Measurements from ENCODE around the gene ILKAP.

Gene ILKAP

DNA sequence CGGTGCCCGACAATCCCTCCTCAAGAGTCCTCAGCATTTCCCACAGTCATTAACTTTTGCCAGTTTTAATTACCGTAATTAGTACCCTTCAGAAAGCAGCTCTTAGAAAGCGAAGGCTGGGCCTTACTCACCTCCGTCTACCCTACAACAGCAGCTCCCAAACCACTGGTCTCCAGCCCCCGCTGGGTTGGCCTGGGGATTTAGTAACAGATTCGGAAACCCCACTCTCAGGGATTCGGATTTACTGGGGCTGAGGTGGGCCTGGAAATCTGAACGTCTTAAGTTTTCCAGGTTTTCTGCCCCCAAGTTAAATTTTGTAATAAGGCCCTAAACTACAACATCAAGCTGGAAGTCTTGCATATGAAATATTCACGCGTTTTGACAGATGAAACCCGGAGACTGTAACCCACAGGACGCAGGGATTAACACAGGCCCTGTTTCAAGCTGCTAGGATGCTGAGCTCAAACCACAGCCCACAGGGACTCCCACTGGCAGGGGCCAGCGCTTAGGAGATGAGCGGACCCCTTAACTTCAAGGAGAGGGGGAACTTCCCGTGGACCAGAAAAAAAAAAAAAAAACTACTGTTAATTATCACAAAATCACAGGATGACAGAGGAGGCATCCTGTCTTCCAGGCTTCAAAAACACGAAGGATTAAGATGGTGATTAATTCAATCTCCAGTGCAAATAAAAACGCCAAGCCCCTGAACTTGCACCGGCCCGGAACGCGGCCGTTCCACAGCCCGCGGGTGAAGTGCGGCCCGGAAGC is 985 bp downstream of the ILKAP start:
- TF ChIP-seq POLR2AphosphoS5 (IDR thresholded peaks at IDR 0.05; ENCODE audit: low read depth, low read length) (no peak), TAF1 (IDR thresholded peaks at IDR 0.05; ENCODE audit: borderline replicate concordance, insufficient read depth, low read length) (no peak; the same call in 1 of the 2 replicates), SIN3A (IDR thresholded peaks at IDR 0.05; ENCODE audit: borderline replicate concordance, insufficient read depth, low read length) (no peak), FOXP2 (optimal IDR thresholded peaks at IDR 0.05; ENCODE audit: borderline replicate concordance, extremely low read depth, extremely low read length, insufficient read depth) (no peak)
- TF ChIP-seq, protein P1, sequence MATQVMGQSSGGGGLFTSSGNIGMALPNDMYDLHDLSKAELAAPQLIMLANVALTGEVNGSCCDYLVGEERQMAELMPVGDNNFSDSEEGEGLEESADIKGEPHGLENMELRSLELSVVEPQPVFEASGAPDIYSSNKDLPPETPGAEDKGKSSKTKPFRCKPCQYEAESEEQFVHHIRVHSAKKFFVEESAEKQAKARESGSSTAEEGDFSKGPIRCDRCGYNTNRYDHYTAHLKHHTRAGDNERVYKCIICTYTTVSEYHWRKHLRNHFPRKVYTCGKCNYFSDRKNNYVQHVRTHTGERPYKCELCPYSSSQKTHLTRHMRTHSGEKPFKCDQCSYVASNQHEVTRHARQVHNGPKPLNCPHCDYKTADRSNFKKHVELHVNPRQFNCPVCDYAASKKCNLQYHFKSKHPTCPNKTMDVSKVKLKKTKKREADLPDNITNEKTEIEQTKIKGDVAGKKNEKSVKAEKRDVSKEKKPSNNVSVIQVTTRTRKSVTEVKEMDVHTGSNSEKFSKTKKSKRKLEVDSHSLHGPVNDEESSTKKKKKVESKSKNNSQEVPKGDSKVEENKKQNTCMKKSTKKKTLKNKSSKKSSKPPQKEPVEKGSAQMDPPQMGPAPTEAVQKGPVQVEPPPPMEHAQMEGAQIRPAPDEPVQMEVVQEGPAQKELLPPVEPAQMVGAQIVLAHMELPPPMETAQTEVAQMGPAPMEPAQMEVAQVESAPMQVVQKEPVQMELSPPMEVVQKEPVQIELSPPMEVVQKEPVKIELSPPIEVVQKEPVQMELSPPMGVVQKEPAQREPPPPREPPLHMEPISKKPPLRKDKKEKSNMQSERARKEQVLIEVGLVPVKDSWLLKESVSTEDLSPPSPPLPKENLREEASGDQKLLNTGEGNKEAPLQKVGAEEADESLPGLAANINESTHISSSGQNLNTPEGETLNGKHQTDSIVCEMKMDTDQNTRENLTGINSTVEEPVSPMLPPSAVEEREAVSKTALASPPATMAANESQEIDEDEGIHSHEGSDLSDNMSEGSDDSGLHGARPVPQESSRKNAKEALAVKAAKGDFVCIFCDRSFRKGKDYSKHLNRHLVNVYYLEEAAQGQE (IDR thresholded peaks at IDR 0.05; ENCODE audit: insufficient read depth in 1 of 2, low read depth in 2 of 2, low read length in 2 of 2): no peak

DNA sequence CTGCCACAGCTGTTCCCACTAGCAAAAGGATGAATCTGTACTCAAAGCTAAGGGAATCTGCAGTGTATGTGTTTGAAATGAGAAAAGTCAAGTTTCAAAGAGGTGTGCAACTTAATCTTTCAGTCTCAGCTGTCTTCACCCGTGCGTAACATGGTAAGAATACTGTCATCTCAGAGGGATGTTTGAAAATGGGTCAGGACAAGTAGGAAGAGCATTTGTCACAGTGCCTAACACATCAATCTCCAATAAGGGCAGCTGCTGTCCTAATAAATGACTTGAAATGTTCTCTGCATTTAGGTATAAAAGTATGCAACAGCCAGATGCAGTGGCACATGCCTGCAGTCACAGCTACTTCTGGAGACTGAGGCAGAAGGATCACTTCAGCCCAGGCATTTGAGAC is 13.1 kb downstream of the ILKAP start:
- TF ChIP-seq FOXP2 (optimal IDR thresholded peaks at IDR 0.05; ENCODE audit: borderline replicate concordance, extremely low read depth, extremely low read length, insufficient read depth) (no peak), TAF1 (IDR thresholded peaks at IDR 0.05; ENCODE audit: borderline replicate concordance, insufficient read depth, low read length) (no peak), POLR2AphosphoS5 (IDR thresholded peaks at IDR 0.05; ENCODE audit: low read depth, low read length) (no peak)

DNA sequence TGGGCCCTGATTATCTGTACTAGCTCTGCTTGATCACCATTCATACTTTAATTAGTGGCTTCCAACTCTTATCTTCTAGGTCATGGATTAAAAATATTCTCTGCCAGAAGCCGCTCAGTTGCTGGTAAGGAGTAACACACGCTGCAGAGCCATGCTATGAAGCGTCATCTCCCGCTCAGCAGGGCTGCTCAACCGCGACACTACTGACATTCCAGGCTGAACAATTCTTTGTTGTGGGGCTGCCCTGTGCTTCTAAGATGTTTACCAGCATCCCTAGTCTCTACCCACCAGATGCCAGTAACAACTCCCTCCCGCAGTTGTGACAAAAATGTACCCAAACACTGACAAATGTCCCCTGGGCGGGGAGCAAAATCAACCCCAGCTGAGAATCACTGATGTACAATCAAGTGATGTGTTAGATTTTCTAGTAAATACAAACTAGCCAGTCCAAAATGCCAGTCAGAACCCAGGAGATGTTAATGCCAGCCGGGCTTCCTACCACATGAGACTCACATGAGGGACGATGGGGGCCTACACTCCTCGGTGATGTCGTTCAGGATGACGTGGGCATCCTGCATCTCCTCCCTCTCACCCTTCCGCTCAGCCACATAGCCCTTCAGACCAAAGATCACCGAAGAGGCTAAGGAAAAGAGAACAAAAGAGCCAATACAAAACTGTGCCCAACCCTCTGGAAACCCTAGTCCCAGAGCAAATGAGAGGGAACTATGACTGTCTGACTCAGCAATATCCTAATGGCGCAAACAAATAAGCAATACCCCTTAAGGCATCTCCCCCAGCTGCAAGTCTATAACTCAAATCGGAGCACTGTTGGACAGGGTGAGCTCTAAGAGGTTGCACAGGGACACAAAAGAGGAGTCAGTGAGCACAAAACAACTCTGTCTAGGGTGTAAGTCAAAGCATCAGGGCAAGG is 15.6 kb downstream of the ILKAP start:
- TF ChIP-seq SIN3A (IDR thresholded peaks at IDR 0.05; ENCODE audit: borderline replicate concordance, insufficient read depth, low read length): no peak
- no peak for TF ChIP-seq POLR2AphosphoS5 (IDR thresholded peaks at IDR 0.05; ENCODE audit: low read depth, low read length)
- TF ChIP-seq FOXP2 (optimal IDR thresholded peaks at IDR 0.05; ENCODE audit: borderline replicate concordance, extremely low read depth, extremely low read length, insufficient read depth): no peak
- TF ChIP-seq TAF1 (IDR thresholded peaks at IDR 0.05; ENCODE audit: borderline replicate concordance, insufficient read depth, low read length): no peak
- TF ChIP-seq, protein P1 (IDR thresholded peaks at IDR 0.05; ENCODE audit: insufficient read depth in 1 of 2, low read depth in 2 of 2, low read length in 2 of 2): no peak

DNA sequence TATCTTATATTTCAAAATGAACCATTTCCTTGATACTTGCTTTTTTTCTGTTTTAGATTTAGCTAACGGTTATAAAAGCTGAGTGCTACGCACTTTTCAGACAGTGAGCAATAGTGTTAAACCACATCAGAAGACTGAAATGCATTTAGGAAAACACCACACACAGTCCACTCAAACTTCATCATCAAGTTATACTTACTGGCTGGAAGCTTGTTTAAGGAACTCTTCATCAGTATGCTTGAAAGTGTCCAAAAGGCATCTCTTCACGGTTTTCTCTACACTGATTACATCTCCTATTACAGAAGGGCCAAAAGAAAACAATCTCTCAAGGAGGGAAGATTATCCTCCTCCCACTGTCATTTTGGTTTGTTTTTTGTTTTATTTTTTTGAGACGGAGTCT is 19.7 kb downstream of the ILKAP start:
- TF ChIP-seq, protein P1 (IDR thresholded peaks at IDR 0.05; ENCODE audit: insufficient read depth in 1 of 2, low read depth in 2 of 2, low read length in 2 of 2): no peak
- TF ChIP-seq POLR2AphosphoS5 (IDR thresholded peaks at IDR 0.05; ENCODE audit: low read depth, low read length) (no peak), FOXP2 (optimal IDR thresholded peaks at IDR 0.05; ENCODE audit: borderline replicate concordance, extremely low read depth, extremely low read length, insufficient read depth) (no peak), SIN3A (IDR thresholded peaks at IDR 0.05; ENCODE audit: borderline replicate concordance, insufficient read depth, low read length) (no peak), TAF1 (IDR thresholded peaks at IDR 0.05; ENCODE audit: borderline replicate concordance, insufficient read depth, low read length) (no peak)

DNA sequence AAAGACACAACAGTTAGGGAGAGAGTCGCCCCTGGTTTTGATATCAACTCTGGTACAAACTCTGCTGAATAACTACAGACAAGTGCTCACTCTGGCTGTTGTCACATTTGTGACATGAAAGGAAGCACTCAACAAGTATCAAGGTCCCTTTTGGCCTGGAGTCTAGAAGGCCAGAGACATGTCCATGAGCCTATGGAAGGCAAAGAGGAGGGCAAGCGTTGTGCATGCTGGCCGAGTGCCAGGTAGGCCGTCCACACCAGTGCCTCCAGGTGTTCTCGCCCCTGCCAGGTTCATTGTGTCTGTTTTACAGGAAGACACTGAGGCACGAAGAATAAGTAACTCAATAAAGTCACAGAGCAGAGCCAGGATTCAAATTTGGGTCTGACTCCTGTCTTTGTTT is 21.1 kb downstream of the ILKAP start:
- no peak for TF ChIP-seq FOXP2 (optimal IDR thresholded peaks at IDR 0.05; ENCODE audit: borderline replicate concordance, extremely low read depth, extremely low read length, insufficient read depth)
- TF ChIP-seq, protein P1 (IDR thresholded peaks at IDR 0.05; ENCODE audit: insufficient read depth in 1 of 2, low read depth in 2 of 2, low read length in 2 of 2): no peak

Measured in PFSK-1 (cell line).